Upper lobe of left lung (tissue), 4 donors: Measurements from ENCODE around the gene SCTR.

ENCODE experiments used
- POLR2AphosphoS5 ChIP-seq, 2 donors: sonication (generic); formaldehyde crosslinking; IDR thresholded peaks; one replicate each; pipeline ENCODE4 v1.5.1; 2017; ENCODE audit warnings: antibody characterized with exemption in 2 of 2
- TF ChIP-seq, protein P1 (sequence below), 6 experiments: fragments of 450-650 bp in 4 of 6; fragments of 200-600 bp in 2 of 6; sonication (generic) in 2 of 6; IDR thresholded peaks; one replicate each; pipeline ENCODE4 v1.5.1; 2016 to 2019; ENCODE audit warnings: antibody characterized with exemption in 6 of 6

GRCh38 chr2:119516121-119516520 is 8.2 kb downstream of the SCTR start:
- TF ChIP-seq, protein P1, sequence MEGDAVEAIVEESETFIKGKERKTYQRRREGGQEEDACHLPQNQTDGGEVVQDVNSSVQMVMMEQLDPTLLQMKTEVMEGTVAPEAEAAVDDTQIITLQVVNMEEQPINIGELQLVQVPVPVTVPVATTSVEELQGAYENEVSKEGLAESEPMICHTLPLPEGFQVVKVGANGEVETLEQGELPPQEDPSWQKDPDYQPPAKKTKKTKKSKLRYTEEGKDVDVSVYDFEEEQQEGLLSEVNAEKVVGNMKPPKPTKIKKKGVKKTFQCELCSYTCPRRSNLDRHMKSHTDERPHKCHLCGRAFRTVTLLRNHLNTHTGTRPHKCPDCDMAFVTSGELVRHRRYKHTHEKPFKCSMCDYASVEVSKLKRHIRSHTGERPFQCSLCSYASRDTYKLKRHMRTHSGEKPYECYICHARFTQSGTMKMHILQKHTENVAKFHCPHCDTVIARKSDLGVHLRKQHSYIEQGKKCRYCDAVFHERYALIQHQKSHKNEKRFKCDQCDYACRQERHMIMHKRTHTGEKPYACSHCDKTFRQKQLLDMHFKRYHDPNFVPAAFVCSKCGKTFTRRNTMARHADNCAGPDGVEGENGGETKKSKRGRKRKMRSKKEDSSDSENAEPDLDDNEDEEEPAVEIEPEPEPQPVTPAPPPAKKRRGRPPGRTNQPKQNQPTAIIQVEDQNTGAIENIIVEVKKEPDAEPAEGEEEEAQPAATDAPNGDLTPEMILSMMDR (IDR thresholded peaks at IDR 0.05) = no peak
- no peak for TF ChIP-seq POLR2AphosphoS5 (IDR thresholded peaks at IDR 0.05)
